GM12891 (cell line): Measurements from ENCODE around the gene SERPINB3.

Experiments used
- DNase-seq: peaks from one replicate; pipeline ENCODE4 v3.0.0; 2011; ENCODE audit warnings: low spot score; ENCODE audit not compliant: insufficient read length
- FAIRE-seq: peaks from 2 replicates; lab custom pipeline; 2011; peaks lifted over from hg19 to GRCh38; lab: Jason Lieb, UNC
- PAX5 ChIP-seq: IDR thresholded peaks from 2 replicates; pipeline ENCODE4 v1.6.1; 2011; ENCODE audit warnings: low read length, moderate library complexity, mild to moderate bottlenecking; ENCODE audit not compliant: insufficient read depth, severe bottlenecking
- POLR2A ChIP-seq: IDR thresholded peaks from 2 replicates; pipeline ENCODE4 v1.6.1; 2011; ENCODE audit warnings: low read depth, low read length, control low read depth
- POLR2AphosphoS5 ChIP-seq: IDR thresholded peaks from 2 replicates; pipeline ENCODE4 v1.6.1; 2011; ENCODE audit warnings: low read depth, low read length, control low read depth
- POU2F2 ChIP-seq: IDR thresholded peaks from 2 replicates; pipeline ENCODE4 v1.6.1; 2011; ENCODE audit warnings: low read depth, mild to moderate bottlenecking, control low read depth, low read length, moderate library complexity
- SPI1 ChIP-seq: IDR thresholded peaks from 2 replicates; pipeline ENCODE4 v1.6.1; 2011; ENCODE audit warnings: low read depth, low read length, control low read depth
- TAF1 ChIP-seq: IDR thresholded peaks from 2 replicates; pipeline ENCODE4 v1.6.1; 2011; ENCODE audit warnings: low read depth, low read length, control low read depth

SERPINB3 gene

GRCh38 chr18:63617049-63617914 is 44.4 kb downstream of the SERPINB3 start:
- peak; percentile 65 for TF ChIP-seq SPI1
- TF ChIP-seq POLR2AphosphoS5: no peak
- FAIRE-seq (no peak), DNase-seq (no peak)

- DNase-seq (no peak), FAIRE-seq (no peak)
- TF ChIP-seq TAF1 (no peak), PAX5 (no peak), POLR2A (no peak), POLR2AphosphoS5 (no peak), SPI1 (no peak), POU2F2 (no peak)
Measured at GRCh38 chr18:63613420-63613819, 48.3 kb downstream of the SERPINB3 start.

GRCh38 chr18:63606526-63606925 is 55.2 kb downstream of the SERPINB3 start:
- no peak for TF ChIP-seq POLR2AphosphoS5
- no peak for TF ChIP-seq TAF1
- TF ChIP-seq POU2F2: no peak
- no peak for TF ChIP-seq SPI1
- TF ChIP-seq POLR2A: no peak
- no peak for TF ChIP-seq PAX5
- no peak for DNase-seq
- FAIRE-seq: no peak
